ENCODE results near the gene PARD3. TPM values are rescaled to one million over a fixed set of nuclear protein-coding genes. Genes with fewer than 3 reads are reported as not detected.

PARD3 gene
- total RNA-seq, 2 donors from 2014 or later: 59.6 to 74.6 TPM

DNA sequence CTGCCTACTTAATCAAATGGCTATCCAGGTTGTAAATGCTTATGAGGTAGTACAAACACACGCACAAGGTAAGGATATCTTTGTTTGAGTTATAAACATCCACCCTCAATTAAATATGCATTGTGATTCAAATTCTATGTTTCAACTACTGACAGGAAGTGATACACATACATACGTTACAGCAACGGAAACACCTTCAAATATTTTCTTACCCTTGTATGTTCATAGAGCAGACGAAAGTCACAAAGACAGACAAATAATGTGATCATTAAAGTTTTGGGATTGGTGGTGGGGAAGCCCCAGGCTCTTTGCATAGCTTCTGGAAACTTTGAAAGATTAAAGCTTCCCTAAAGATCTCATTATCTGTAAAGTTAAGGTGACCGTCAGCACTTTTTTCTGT is 521.0 kb downstream of the PARD3 start:
- Mint-ChIP-seq H3K27ac (peak overlapping the region; percentile 37), H3K9me3 (no peaks in the 10 kb centered on the region)

DNA sequence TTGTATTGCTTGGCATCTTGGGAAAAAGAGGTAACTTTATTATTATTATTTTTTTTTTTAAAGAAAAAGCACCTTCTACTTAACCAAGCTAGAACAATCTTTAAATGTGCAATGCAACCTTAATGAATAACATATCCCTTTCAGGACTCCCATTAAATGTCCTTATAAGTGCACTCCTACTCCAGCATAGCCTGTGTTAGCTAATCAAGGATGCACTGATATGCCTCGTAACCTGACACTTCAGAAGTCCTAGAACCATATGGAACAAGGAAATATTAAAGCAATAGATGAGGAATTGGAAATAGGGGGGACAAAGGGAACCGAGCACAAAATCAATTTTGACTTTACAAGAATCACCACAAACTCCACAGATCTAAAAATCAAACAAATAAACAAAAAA is 522.4 kb downstream of the PARD3 start:
- DNase-seq: no peak
- H3K27me3 ChIP-seq (ENCODE audit: control insufficient read depth, insufficient read depth, low read length, poor library complexity, severe bottlenecking): no peaks in the 10 kb centered on the region
- no peak overlapping the region for H3K27ac Mint-ChIP-seq
- TF ChIP-seq, protein P1, sequence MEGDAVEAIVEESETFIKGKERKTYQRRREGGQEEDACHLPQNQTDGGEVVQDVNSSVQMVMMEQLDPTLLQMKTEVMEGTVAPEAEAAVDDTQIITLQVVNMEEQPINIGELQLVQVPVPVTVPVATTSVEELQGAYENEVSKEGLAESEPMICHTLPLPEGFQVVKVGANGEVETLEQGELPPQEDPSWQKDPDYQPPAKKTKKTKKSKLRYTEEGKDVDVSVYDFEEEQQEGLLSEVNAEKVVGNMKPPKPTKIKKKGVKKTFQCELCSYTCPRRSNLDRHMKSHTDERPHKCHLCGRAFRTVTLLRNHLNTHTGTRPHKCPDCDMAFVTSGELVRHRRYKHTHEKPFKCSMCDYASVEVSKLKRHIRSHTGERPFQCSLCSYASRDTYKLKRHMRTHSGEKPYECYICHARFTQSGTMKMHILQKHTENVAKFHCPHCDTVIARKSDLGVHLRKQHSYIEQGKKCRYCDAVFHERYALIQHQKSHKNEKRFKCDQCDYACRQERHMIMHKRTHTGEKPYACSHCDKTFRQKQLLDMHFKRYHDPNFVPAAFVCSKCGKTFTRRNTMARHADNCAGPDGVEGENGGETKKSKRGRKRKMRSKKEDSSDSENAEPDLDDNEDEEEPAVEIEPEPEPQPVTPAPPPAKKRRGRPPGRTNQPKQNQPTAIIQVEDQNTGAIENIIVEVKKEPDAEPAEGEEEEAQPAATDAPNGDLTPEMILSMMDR (conservative IDR thresholded peaks at IDR 0.05): no peak
- no peaks in the 10 kb centered on the region for H3K36me3 ChIP-seq (ENCODE audit: control insufficient read depth, insufficient read depth, low read length)
- H3K27me3 Mint-ChIP-seq (ENCODE audit: insufficient read depth): no peaks in the 10 kb centered on the region
- H3K36me3 Mint-ChIP-seq (ENCODE audit: low read depth): no peaks in the 10 kb centered on the region
- peaks cover 13% of the 10 kb centered on the region for H3K4me1 Mint-ChIP-seq
- H3K27ac ChIP-seq (ENCODE audit: low read depth, low read length): no peak overlapping the region
- peaks cover 4% of the 10 kb centered on the region for H3K4me1 ChIP-seq (ENCODE audit: control insufficient read depth, insufficient read depth, low read length)
- no peaks in the 10 kb centered on the region for H3K9me3 Mint-ChIP-seq
- 80% methylated on average over 2 of the region's 2 CpGs; no CpG with 5 or more reads in 1 of the 2 experiments for WGBS, 2 experiments (ENCODE audit: insufficient coverage in 1 of 2, insufficient read length in 1 of 2)
- no peak overlapping the region for H3K4me3 ChIP-seq (ENCODE audit: low read length)
- H3K9me3 ChIP-seq (ENCODE audit: control insufficient read depth, low read length): no peaks in the 10 kb centered on the region
- no peak overlapping the region for H3K4me3 Mint-ChIP-seq
- no peak overlapping the region for H3K9ac ChIP-seq (ENCODE audit: extremely low read depth, low read length, poor library complexity, severe bottlenecking)

More for the DNA sequence above, 521.0 kb downstream of the PARD3 start:
- H3K27ac ChIP-seq (ENCODE audit: low read depth, low read length): no peak overlapping the region
- Mint-ChIP-seq H3K4me1 (peaks cover 26% of the 10 kb centered on the region), H3K36me3 (ENCODE audit: low read depth) (no peaks in the 10 kb centered on the region), H3K27me3 (ENCODE audit: insufficient read depth) (no peaks in the 10 kb centered on the region), H3K4me3 (no peak overlapping the region)
- TF ChIP-seq, protein P1 (conservative IDR thresholded peaks at IDR 0.05): no peak
- 91 to 93% methylated on average over 3 to 5 of the region's 5 CpGs for WGBS, 2 experiments (ENCODE audit: insufficient coverage in 1 of 2, insufficient read length in 1 of 2)
- no peaks in the 10 kb centered on the region for H3K36me3 ChIP-seq (ENCODE audit: control insufficient read depth, insufficient read depth, low read length)
- H3K27me3 ChIP-seq (ENCODE audit: control insufficient read depth, insufficient read depth, low read length, poor library complexity, severe bottlenecking): no peaks in the 10 kb centered on the region
- H3K4me1 ChIP-seq (ENCODE audit: control insufficient read depth, insufficient read depth, low read length): peaks cover 4% of the 10 kb centered on the region
- no peak for DNase-seq
- no peak overlapping the region for H3K9ac ChIP-seq (ENCODE audit: extremely low read depth, low read length, poor library complexity, severe bottlenecking)
- H3K4me3 ChIP-seq (ENCODE audit: low read length): no peak overlapping the region
- H3K9me3 ChIP-seq (ENCODE audit: control insufficient read depth, low read length): no peaks in the 10 kb centered on the region

DNA sequence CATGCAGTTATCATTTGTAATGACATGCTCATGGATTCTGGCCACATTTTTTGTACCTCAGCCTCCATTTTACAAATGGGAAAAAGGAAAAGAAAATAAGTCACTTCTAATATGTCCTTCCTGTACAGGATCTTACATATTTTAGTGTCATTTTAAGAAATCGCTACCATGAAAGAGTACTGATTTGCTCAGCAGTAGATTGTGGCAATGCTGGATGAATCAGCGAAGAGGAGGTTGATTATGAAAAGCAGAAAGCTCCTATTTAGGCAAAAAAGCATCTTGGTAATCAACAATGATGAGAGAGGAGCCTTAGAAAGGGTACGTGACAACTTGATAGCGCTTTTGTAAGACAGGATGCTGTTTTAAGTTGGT is 522.9 kb downstream of the PARD3 start:
- no peak overlapping the region for H3K27ac Mint-ChIP-seq
- H3K9me3 Mint-ChIP-seq: no peaks in the 10 kb centered on the region
- no peaks in the 10 kb centered on the region for H3K36me3 ChIP-seq (ENCODE audit: control insufficient read depth, insufficient read depth, low read length)
- peaks cover 10% of the 10 kb centered on the region for H3K4me1 Mint-ChIP-seq
- H3K4me3 ChIP-seq (ENCODE audit: low read length): no peak overlapping the region
- H3K9me3 ChIP-seq (ENCODE audit: control insufficient read depth, low read length): no peaks in the 10 kb centered on the region
- no peaks in the 10 kb centered on the region for H3K36me3 Mint-ChIP-seq (ENCODE audit: low read depth)
- H3K27me3 ChIP-seq (ENCODE audit: control insufficient read depth, insufficient read depth, low read length, poor library complexity, severe bottlenecking): no peaks in the 10 kb centered on the region
- peaks cover 4% of the 10 kb centered on the region for H3K4me1 ChIP-seq (ENCODE audit: control insufficient read depth, insufficient read depth, low read length)
- H3K27me3 Mint-ChIP-seq (ENCODE audit: insufficient read depth): no peaks in the 10 kb centered on the region
- DNase-seq: no peak
- no peak overlapping the region for H3K9ac ChIP-seq (ENCODE audit: extremely low read depth, low read length, poor library complexity, severe bottlenecking)
- 97 to 98% methylated on average over 4 of the region's 4 CpGs for WGBS, 2 experiments (ENCODE audit: insufficient coverage in 1 of 2, insufficient read length in 1 of 2)
- H3K4me3 Mint-ChIP-seq: no peak overlapping the region
- TF ChIP-seq, protein P1 (conservative IDR thresholded peaks at IDR 0.05): no peak
- H3K27ac ChIP-seq (ENCODE audit: low read depth, low read length): no peak overlapping the region

All from endodermal cell (in vitro differentiated cells).